ENCODE measurements around the gene DNAAF1. TPM values are rescaled to one million over a fixed set of nuclear protein-coding genes. Genes with fewer than 3 reads are reported as not detected.

Gene DNAAF1
- total RNA-seq, 4 donors from 2014 or later = not detected

DNA sequence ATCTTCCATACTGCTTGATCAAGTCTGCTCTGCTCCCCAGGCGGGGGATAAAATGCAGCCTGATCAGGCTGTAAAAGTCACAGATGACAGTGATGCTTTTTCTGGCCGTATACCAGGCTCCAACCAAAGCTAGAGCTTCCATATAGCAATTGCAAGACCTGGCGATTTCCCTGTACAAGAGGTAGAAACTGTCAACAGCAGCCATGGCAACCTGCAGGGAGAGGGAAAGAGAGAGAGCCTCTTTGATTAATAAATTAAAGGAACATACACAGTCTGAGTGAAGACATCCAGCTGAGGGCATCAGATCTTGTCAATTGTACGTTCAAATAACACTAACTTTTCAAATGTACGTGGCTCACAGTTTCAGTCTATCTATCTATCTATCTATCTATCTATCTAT, 14.0 kb upstream of the DNAAF1 start:
- H3K4me1 ChIP-seq = no peaks in the 10 kb centered on the region

DNA sequence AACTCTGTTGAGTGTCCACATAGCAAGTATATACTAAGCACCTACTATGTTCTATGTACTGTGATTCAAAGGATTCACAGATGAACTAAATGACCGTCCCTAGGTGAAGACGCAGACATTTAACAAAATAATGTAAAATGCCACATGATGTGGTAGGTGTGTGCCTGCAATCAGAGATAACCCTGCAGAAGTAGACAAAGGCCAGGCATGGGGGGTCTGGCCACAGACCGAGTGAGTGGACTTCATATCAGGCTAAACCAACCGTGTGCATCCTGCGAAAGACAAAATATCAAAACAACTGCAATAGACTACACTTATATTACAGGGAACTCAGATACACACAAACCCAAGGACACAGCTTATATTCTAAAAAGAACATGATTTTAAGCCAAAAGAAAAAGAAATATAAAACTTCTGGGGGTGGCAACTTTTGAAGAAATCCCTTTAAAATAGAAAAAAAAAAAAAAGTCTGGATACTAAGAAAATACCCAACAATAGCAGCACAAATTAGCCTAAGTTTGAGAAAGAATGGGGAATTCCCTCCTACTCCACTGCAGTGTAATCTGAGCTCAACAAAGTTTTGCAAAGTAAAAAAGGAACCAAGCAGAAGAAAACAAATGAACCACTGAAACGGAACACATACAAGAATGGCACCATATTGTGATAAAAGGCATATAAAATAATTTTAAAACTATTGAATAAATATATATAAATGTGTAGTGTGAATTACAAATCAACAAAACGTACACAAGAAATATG, 12.4 kb upstream of the DNAAF1 start:
- Histone ChIP-seq H3K4me1 (no peaks in the 10 kb centered on the region), H3K27ac (no peak overlapping the region), H3K27me3 (no peaks in the 10 kb centered on the region), H3K36me3 (peaks cover 0 to 30% (median 0%) of the 10 kb centered on the region in 3 donors), H3K9me3 (no peaks in the 10 kb centered on the region), H3K4me3 (no peak overlapping the region)
- DNase-seq = no peak
- TF ChIP-seq, protein P1, sequence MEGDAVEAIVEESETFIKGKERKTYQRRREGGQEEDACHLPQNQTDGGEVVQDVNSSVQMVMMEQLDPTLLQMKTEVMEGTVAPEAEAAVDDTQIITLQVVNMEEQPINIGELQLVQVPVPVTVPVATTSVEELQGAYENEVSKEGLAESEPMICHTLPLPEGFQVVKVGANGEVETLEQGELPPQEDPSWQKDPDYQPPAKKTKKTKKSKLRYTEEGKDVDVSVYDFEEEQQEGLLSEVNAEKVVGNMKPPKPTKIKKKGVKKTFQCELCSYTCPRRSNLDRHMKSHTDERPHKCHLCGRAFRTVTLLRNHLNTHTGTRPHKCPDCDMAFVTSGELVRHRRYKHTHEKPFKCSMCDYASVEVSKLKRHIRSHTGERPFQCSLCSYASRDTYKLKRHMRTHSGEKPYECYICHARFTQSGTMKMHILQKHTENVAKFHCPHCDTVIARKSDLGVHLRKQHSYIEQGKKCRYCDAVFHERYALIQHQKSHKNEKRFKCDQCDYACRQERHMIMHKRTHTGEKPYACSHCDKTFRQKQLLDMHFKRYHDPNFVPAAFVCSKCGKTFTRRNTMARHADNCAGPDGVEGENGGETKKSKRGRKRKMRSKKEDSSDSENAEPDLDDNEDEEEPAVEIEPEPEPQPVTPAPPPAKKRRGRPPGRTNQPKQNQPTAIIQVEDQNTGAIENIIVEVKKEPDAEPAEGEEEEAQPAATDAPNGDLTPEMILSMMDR (IDR thresholded peaks at IDR 0.05) = no peak
- TF ChIP-seq POLR2A (IDR thresholded peaks at IDR 0.05) = no peak

More for the DNA sequence above, 14.0 kb upstream of the DNAAF1 start:
- no peak overlapping the region for H3K27ac ChIP-seq
- H3K9me3 ChIP-seq = no peaks in the 10 kb centered on the region
- TF ChIP-seq POLR2A (IDR thresholded peaks at IDR 0.05) = no peak
- TF ChIP-seq, protein P1 (IDR thresholded peaks at IDR 0.05) = no peak
- H3K36me3 ChIP-seq = peaks cover 0 to 30% (median 0%) of the 10 kb centered on the region in 3 donors
- H3K4me3 ChIP-seq = no peak overlapping the region
- no peak for DNase-seq
- H3K27me3 ChIP-seq = no peaks in the 10 kb centered on the region

DNA sequence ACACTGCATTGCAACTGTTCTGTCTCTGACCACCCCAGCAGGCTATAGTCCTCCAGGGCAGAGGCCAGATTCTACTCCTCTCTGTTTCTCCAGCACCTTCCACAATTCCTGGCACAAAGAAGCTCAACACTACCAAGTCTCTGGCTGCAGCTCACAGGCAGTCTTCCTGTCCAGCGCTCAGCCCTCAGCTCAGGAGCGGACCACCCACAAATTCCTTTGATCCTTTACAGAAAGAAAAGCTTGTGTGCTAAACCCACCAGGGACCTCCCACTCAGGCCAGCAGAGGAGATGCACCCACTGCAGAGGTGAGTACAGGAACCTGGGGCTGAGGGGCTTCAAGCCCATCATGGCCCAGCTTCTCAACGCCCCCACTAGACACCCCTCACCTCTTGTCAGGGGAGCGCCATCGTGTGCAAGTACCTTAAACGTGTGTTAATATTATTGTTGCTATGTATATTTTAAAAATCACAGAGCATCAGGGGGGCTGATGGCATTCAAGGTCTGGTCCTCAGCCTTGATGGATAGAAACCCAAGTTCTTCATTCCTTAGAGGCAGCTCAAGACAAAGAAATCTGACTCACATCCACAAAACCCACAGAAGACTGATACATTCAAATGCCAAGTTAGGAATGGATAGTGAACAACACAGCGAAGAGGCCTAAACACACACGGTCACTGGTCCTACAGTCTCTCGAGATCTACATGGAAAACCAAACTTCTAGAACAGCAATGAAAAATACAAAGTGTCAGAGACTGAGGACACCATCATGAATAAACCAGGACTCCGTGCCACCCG, 8.6 kb upstream of the DNAAF1 start:
- TF ChIP-seq, protein P1 (IDR thresholded peaks at IDR 0.05) = no peak
- no peak for TF ChIP-seq POLR2A (IDR thresholded peaks at IDR 0.05)
- no peaks in the 10 kb centered on the region for H3K4me1 ChIP-seq
- H3K4me3 ChIP-seq = no peak overlapping the region
- H3K27ac ChIP-seq = no peak overlapping the region
- no peak for DNase-seq
- H3K36me3 ChIP-seq = no peaks in the 10 kb centered on the region
- H3K27me3 ChIP-seq = no peaks in the 10 kb centered on the region
- no peaks in the 10 kb centered on the region for H3K9me3 ChIP-seq

DNA sequence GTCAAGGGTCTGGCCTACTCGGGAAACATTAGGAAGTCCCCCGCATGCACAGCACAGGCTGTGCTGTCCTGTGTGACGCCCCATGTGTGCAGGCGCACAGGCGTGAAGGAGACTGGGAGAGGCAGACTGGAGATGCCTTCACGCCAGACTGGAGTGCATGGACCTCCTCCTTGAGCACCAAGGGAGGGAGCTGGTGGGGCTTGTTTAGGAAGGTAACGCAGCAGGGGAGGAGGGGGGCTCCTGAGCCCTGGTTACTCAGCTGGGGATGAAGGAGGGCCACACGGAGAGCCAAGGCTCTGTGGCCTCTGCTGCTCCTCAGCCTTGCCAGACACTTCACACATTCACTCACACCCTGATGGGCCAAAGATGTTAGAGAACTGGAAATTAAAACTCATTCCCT, 7.8 kb upstream of the DNAAF1 start:
- no peaks in the 10 kb centered on the region for H3K9me3 ChIP-seq
- TF ChIP-seq, protein P1 (IDR thresholded peaks at IDR 0.05) = no peak
- TF ChIP-seq POLR2A (IDR thresholded peaks at IDR 0.05) = no peak
- DNase-seq = no peak
- no peaks in the 10 kb centered on the region for H3K27me3 ChIP-seq
- H3K36me3 ChIP-seq = no peaks in the 10 kb centered on the region
- H3K27ac ChIP-seq = no peak overlapping the region
- no peak overlapping the region for H3K4me3 ChIP-seq
- H3K4me1 ChIP-seq = no peaks in the 10 kb centered on the region

DNA sequence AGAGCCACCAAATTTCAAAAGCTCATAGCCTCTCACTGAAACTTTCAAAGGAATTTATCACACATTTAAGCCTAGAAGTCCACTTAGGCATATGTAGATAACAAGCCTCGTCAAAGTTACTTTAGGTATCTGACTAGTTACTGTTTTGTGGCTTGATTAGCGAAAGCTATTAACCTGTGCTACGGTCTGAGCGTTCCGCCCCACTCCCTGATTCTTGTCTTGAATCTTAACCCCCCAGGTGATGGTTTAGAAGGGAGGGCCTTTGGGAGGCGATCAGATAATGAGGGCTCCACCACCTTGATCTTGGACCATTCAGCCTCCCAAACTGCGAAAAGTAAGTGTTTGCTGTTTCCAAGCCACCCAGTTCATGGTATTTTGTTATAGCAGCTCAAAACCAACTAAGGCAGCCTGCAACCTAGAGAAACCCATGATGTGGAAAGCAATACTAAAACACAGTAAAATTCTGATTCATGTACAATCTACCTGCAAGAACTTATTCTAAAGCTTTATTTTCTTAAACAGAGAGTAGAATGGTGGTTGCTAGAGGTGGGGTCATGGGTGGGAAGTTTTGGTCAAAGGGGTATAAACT, 7.2 kb upstream of the DNAAF1 start:
- DNase-seq = no peak
- Histone ChIP-seq H3K9me3 (no peaks in the 10 kb centered on the region), H3K36me3 (no peaks in the 10 kb centered on the region), H3K4me3 (no peak overlapping the region), H3K4me1 (no peaks in the 10 kb centered on the region), H3K27ac (no peak overlapping the region), H3K27me3 (no peaks in the 10 kb centered on the region)
- no peak for TF ChIP-seq POLR2A (IDR thresholded peaks at IDR 0.05)
- TF ChIP-seq, protein P1 (IDR thresholded peaks at IDR 0.05) = no peak
